ENCODE measurements around the gene KRT2. TPM values are rescaled to one million over a fixed set of nuclear protein-coding genes. Genes with fewer than 3 reads are reported as not detected.

KRT2 gene
- total and polyA plus RNA-seq, 10 of the 15 experiments (the other 5 are each of a cell fraction or from before 2014, with no cell fraction given): 0.08 to 0.12 TPM; not detected in 8

GRCh38 chr12:52631264-52631663 is 20.7 kb downstream of the KRT2 start:
- ATAC-seq (no peak), FAIRE-seq (no peak), DNase-seq (ENCODE audit: low read depth, low spot score) (no peak)
- ChIA-PET CTCF (no interaction called here), SMC1A (ENCODE audit: uncharacterized antibody, unreplicated experiment) (no interaction called here), RAD21 (ENCODE audit: unreplicated experiment) (no interaction called here), POLR2A (no interaction called here)
- Histone ChIP-seq H4K20me1 (ENCODE audit: control insufficient read depth, insufficient read depth) (no peaks in the 10 kb centered on the region), H3K27me3 (replicated peaks in 1 of 2; ENCODE audit: control insufficient read depth in 2 of 2, insufficient read depth in 2 of 2, low read length in 1 of 2) (peaks cover 0 to 3% of the 10 kb centered on the region in 2 experiments; a peak in 2 of 4 replicates), H3K4me1 (ENCODE audit: control insufficient read depth, insufficient read depth, low read length) (no peaks in the 10 kb centered on the region), H3K4me2 (ENCODE audit: control insufficient read depth, insufficient read depth) (no peak overlapping the region), H3K79me2 (ENCODE audit: control insufficient read depth, insufficient read depth, low read length) (no peaks in the 10 kb centered on the region), H3K36me3 (ENCODE audit: control insufficient read depth in 2 of 2, insufficient read depth in 2 of 2, low read length in 1 of 2) (no peaks in the 10 kb centered on the region), H3K9me3 (replicated peaks; ENCODE audit: control insufficient read depth, insufficient read depth, low read length) (no peaks in the 10 kb centered on the region), H3K4me3 (no peak overlapping the region), H3K27ac (ENCODE audit: control insufficient read depth, insufficient read depth) (no peak overlapping the region), H2AFZ (ENCODE audit: control insufficient read depth, low read depth, low read length) (no peak overlapping the region), H3K9ac (ENCODE audit: control insufficient read depth, insufficient read depth, low read length) (no peak overlapping the region)
- in situ Hi-C loops (cut with MboI) (no loop called here), intact Hi-C loops (cut with micrococcal nuclease; ENCODE audit: unreplicated experiment) (no loop called here)
- WGBS (ENCODE audit: insufficient coverage, insufficient replicate concordance, low lambda C conversion rate, missing lambda C conversion rate): 9% methylated on average over 4 of the region's 4 CpGs
- no TSS peak for BruUV-seq (replicated peaks)
- TF ChIP-seq FOS (IDR thresholded peaks at IDR 0.05; ENCODE audit: borderline replicate concordance, extremely low read depth, insufficient read length): no peak
- TF ChIP-seq, protein P1, sequence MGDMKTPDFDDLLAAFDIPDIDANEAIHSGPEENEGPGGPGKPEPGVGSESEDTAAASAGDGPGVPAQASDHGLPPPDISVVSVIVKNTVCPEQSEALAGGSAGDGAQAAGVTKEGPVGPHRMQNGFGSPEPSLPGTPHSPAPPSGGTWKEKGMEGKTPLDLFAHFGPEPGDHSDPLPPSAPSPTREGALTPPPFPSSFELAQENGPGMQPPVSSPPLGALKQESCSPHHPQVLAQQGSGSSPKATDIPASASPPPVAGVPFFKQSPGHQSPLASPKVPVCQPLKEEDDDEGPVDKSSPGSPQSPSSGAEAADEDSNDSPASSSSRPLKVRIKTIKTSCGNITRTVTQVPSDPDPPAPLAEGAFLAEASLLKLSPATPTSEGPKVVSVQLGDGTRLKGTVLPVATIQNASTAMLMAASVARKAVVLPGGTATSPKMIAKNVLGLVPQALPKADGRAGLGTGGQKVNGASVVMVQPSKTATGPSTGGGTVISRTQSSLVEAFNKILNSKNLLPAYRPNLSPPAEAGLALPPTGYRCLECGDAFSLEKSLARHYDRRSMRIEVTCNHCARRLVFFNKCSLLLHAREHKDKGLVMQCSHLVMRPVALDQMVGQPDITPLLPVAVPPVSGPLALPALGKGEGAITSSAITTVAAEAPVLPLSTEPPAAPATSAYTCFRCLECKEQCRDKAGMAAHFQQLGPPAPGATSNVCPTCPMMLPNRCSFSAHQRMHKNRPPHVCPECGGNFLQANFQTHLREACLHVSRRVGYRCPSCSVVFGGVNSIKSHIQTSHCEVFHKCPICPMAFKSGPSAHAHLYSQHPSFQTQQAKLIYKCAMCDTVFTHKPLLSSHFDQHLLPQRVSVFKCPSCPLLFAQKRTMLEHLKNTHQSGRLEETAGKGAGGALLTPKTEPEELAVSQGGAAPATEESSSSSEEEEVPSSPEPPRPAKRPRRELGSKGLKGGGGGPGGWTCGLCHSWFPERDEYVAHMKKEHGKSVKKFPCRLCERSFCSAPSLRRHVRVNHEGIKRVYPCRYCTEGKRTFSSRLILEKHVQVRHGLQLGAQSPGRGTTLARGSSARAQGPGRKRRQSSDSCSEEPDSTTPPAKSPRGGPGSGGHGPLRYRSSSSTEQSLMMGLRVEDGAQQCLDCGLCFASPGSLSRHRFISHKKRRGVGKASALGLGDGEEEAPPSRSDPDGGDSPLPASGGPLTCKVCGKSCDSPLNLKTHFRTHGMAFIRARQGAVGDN (IDR thresholded peaks at IDR 0.05): no peak
- no peak for TF ChIP-seq CHD4 (IDR thresholded peaks at IDR 0.05)
- TF ChIP-seq YY1 (IDR thresholded peaks at IDR 0.05; ENCODE audit: low read depth, low read length): no peak
- no peak for TF ChIP-seq SIN3A (IDR thresholded peaks at IDR 0.05; ENCODE audit: low read depth, low read length)
- TF ChIP-seq KAT2A (conservative IDR thresholded peaks at IDR 0.05; ENCODE audit: control insufficient read depth, low read depth, low read length): no peak
- TF ChIP-seq, protein P2, sequence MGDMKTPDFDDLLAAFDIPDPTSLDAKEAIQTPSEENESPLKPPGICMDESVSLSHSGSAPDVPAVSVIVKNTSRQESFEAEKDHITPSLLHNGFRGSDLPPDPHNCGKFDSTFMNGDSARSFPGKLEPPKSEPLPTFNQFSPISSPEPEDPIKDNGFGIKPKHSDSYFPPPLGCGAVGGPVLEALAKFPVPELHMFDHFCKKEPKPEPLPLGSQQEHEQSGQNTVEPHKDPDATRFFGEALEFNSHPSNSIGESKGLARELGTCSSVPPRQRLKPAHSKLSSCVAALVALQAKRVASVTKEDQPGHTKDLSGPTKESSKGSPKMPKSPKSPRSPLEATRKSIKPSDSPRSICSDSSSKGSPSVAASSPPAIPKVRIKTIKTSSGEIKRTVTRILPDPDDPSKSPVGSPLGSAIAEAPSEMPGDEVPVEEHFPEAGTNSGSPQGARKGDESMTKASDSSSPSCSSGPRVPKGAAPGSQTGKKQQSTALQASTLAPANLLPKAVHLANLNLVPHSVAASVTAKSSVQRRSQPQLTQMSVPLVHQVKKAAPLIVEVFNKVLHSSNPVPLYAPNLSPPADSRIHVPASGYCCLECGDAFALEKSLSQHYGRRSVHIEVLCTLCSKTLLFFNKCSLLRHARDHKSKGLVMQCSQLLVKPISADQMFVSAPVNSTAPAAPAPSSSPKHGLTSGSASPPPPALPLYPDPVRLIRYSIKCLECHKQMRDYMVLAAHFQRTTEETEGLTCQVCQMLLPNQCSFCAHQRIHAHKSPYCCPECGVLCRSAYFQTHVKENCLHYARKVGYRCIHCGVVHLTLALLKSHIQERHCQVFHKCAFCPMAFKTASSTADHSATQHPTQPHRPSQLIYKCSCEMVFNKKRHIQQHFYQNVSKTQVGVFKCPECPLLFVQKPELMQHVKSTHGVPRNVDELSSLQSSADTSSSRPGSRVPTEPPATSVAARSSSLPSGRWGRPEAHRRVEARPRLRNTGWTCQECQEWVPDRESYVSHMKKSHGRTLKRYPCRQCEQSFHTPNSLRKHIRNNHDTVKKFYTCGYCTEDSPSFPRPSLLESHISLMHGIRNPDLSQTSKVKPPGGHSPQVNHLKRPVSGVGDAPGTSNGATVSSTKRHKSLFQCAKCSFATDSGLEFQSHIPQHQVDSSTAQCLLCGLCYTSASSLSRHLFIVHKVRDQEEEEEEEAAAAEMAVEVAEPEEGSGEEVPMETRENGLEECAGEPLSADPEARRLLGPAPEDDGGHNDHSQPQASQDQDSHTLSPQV (IDR thresholded peaks at IDR 0.05): no peak
- TF ChIP-seq, protein P3, sequence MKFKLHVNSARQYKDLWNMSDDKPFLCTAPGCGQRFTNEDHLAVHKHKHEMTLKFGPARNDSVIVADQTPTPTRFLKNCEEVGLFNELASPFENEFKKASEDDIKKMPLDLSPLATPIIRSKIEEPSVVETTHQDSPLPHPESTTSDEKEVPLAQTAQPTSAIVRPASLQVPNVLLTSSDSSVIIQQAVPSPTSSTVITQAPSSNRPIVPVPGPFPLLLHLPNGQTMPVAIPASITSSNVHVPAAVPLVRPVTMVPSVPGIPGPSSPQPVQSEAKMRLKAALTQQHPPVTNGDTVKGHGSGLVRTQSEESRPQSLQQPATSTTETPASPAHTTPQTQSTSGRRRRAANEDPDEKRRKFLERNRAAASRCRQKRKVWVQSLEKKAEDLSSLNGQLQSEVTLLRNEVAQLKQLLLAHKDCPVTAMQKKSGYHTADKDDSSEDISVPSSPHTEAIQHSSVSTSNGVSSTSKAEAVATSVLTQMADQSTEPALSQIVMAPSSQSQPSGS (IDR thresholded peaks at IDR 0.05; ENCODE audit: low read length): no peak
- TF ChIP-seq POLR2AphosphoS5 (IDR thresholded peaks at IDR 0.05; ENCODE audit: low read length): no peak
- no peak for TF ChIP-seq EP300 (IDR thresholded peaks at IDR 0.05; ENCODE audit: borderline replicate concordance in 1 of 2, control insufficient read depth in 1 of 2, low read depth in 2 of 2, low read length in 2 of 2)
- no peak for TF ChIP-seq GATAD2B (conservative IDR thresholded peaks at IDR 0.05; ENCODE audit: low read depth)
- TF ChIP-seq SMC3 (IDR thresholded peaks at IDR 0.05; ENCODE audit: borderline replicate concordance, low read length): no peak
- TF ChIP-seq ZZZ3 (IDR thresholded peaks at IDR 0.05; ENCODE audit: control insufficient read depth, insufficient read length, low read depth): no peak
- TF ChIP-seq, protein P4, sequence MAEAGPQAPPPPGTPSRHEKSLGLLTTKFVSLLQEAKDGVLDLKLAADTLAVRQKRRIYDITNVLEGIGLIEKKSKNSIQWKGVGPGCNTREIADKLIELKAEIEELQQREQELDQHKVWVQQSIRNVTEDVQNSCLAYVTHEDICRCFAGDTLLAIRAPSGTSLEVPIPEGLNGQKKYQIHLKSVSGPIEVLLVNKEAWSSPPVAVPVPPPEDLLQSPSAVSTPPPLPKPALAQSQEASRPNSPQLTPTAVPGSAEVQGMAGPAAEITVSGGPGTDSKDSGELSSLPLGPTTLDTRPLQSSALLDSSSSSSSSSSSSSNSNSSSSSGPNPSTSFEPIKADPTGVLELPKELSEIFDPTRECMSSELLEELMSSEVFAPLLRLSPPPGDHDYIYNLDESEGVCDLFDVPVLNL (IDR thresholded peaks at IDR 0.05; ENCODE audit: low read depth, low read length): no peak

Data from GM12878 (cell line).